ENCODE results near the gene WFDC2.
"Not testable (repeated sequence)": the region's sequence is repeated elsewhere in the genome, so short reads cannot be mapped to it uniquely, and the experiment has no call there.

The WFDC2 gene

GRCh38 chr20:45467172-45467571 lies 2.4 kb upstream of the WFDC2 start:
- no peak overlapping the region for H3K4me3 ChIP-seq (ENCODE audit: low read depth in 1 of 2, low read length in 2 of 2)
- H3K36me3 ChIP-seq (ENCODE audit: control insufficient read depth in 1 of 2, insufficient read depth in 2 of 2, low read length in 2 of 2): no peaks in the 10 kb centered on the region
- peaks cover 10 to 18% of the 10 kb centered on the region in 2 donors for H3K27me3 ChIP-seq (ENCODE audit: control insufficient read depth in 1 of 2, insufficient read depth in 2 of 2, low read length in 2 of 2)
- H3K9ac ChIP-seq (ENCODE audit: low read depth in 1 of 2, low read length in 2 of 2): no peak overlapping the region
- peaks cover 13 to 22% of the 10 kb centered on the region in 2 donors for H3K4me1 ChIP-seq (ENCODE audit: control insufficient read depth in 1 of 2, insufficient read depth in 2 of 2, low read length in 2 of 2)
- no peaks in the 10 kb centered on the region for H3K9me3 ChIP-seq (ENCODE audit: control insufficient read depth in 1 of 2, low read length in 2 of 2)
- H3K27ac ChIP-seq (ENCODE audit: low read depth, low read length): no peak overlapping the region

DNA sequence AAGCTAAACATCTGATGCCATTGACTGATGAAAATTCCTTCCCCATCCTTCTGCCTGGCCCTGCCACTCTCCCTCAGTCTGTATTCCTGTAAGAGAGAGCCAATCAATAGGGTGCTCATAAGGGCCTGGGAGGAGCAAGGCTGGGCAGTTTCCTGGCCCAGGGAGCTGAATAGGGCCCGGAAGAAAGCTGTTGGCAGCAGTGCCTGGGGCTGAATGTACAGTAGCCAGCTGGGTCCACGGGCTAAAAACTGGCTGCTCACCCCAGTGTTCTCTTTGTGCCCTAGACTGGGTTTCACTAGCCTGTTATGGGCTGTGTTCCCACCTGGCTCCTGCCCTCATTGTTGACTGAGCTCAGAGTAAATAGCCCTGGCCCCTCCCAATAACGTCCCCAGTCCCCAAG lies 1.7 kb upstream of the WFDC2 start:
- no peak overlapping the region for H3K9ac ChIP-seq (ENCODE audit: low read depth in 1 of 2, low read length in 2 of 2)
- H3K9me3 ChIP-seq (ENCODE audit: control insufficient read depth in 1 of 2, low read length in 2 of 2): no peaks in the 10 kb centered on the region
- H3K27ac ChIP-seq (ENCODE audit: low read depth, low read length): no peak overlapping the region
- no peaks in the 10 kb centered on the region for H3K36me3 ChIP-seq (ENCODE audit: control insufficient read depth in 1 of 2, insufficient read depth in 2 of 2, low read length in 2 of 2)
- no peak overlapping the region for H3K4me3 ChIP-seq (ENCODE audit: low read depth in 1 of 2, low read length in 2 of 2)
- H3K4me1 ChIP-seq (ENCODE audit: control insufficient read depth in 1 of 2, insufficient read depth in 2 of 2, low read length in 2 of 2): peaks cover 13 to 22% of the 10 kb centered on the region in 2 donors
- H3K27me3 ChIP-seq (ENCODE audit: control insufficient read depth in 1 of 2, insufficient read depth in 2 of 2, low read length in 2 of 2): peaks cover 10 to 18% of the 10 kb centered on the region in 2 donors

GRCh38 chr20:45470262-45470931 lies 844 bp downstream of the WFDC2 start:
- Histone ChIP-seq H3K9ac (ENCODE audit: low read depth in 1 of 2, low read length in 2 of 2) (peak overlapping the region in 1 of 2 donors; percentile 57), H3K36me3 (ENCODE audit: control insufficient read depth in 1 of 2, insufficient read depth in 2 of 2, low read length in 2 of 2) (no peaks in the 10 kb centered on the region), H3K27me3 (ENCODE audit: control insufficient read depth in 1 of 2, insufficient read depth in 2 of 2, low read length in 2 of 2) (peaks cover 10 to 18% of the 10 kb centered on the region in 2 donors), H3K4me3 (ENCODE audit: low read depth in 1 of 2, low read length in 2 of 2) (peak overlapping the region; percentile 56 to 73), H3K4me1 (ENCODE audit: control insufficient read depth in 1 of 2, insufficient read depth in 2 of 2, low read length in 2 of 2) (peaks cover 13 to 22% of the 10 kb centered on the region in 2 donors), H3K9me3 (ENCODE audit: control insufficient read depth in 1 of 2, low read length in 2 of 2) (no peaks in the 10 kb centered on the region), H3K27ac (ENCODE audit: low read depth, low read length) (no peak overlapping the region)

GRCh38 chr20:45470937-45471336 lies 1.4 kb downstream of the WFDC2 start:
- no peak overlapping the region for H3K27ac ChIP-seq (ENCODE audit: low read depth, low read length)
- peaks cover 13 to 18% of the 10 kb centered on the region in 2 donors for H3K4me1 ChIP-seq (ENCODE audit: control insufficient read depth in 1 of 2, insufficient read depth in 2 of 2, low read length in 2 of 2)
- H3K9me3 ChIP-seq (ENCODE audit: control insufficient read depth in 1 of 2, low read length in 2 of 2): no peaks in the 10 kb centered on the region
- H3K9ac ChIP-seq (ENCODE audit: low read depth in 1 of 2, low read length in 2 of 2): peak overlapping the region in 1 of 2 donors; percentile 38
- peak overlapping the region; percentile 56 to 73 for H3K4me3 ChIP-seq (ENCODE audit: low read depth in 1 of 2, low read length in 2 of 2)
- H3K36me3 ChIP-seq (ENCODE audit: control insufficient read depth in 1 of 2, insufficient read depth in 2 of 2, low read length in 2 of 2): no peaks in the 10 kb centered on the region
- H3K27me3 ChIP-seq (ENCODE audit: control insufficient read depth in 1 of 2, insufficient read depth in 2 of 2, low read length in 2 of 2): peaks cover 10 to 18% of the 10 kb centered on the region in 2 donors

DNA sequence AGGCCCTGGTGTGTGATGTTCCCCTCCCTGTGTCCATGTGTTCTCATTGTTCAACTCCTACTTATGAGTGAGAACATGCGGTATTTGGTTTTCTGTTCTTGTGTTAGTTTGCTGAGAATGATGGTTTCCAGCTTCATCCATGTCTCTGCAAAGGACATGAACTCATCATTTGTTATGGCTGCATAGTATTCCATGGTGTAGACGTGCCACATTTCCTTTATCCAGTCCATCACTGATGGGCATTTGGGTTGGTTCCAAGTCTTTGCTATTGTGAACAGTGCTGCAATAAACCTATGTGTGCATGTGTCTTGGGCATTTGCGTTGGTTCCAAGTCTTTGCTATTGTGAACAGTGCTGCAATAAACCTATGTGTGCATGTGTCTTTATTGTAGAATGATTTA lies 2.7 kb downstream of the WFDC2 start:
- H3K4me3 ChIP-seq (ENCODE audit: low read depth in 1 of 2, low read length in 2 of 2); H3K9me3 ChIP-seq (ENCODE audit: control insufficient read depth in 1 of 2, low read length in 2 of 2); H3K9ac ChIP-seq (ENCODE audit: low read depth in 1 of 2, low read length in 2 of 2); H3K36me3 ChIP-seq (ENCODE audit: control insufficient read depth in 1 of 2, insufficient read depth in 2 of 2, low read length in 2 of 2); H3K27ac ChIP-seq (ENCODE audit: low read depth, low read length): not testable (repeated sequence)
- H3K27me3 ChIP-seq (ENCODE audit: control insufficient read depth in 1 of 2, insufficient read depth in 2 of 2, low read length in 2 of 2): peaks cover 10 to 18% of the 10 kb centered on the region in 2 donors
- peaks cover 12 to 13% of the 10 kb centered on the region in 2 donors for H3K4me1 ChIP-seq (ENCODE audit: control insufficient read depth in 1 of 2, insufficient read depth in 2 of 2, low read length in 2 of 2)

GRCh38 chr20:45477530-45478148 lies 8.1 kb downstream of the WFDC2 start:
- not testable (repeated sequence) for H3K9ac ChIP-seq (ENCODE audit: low read depth in 1 of 2, low read length in 2 of 2); H3K27me3 ChIP-seq (ENCODE audit: control insufficient read depth in 1 of 2, insufficient read depth in 2 of 2, low read length in 2 of 2); H3K9me3 ChIP-seq (ENCODE audit: control insufficient read depth in 1 of 2, low read length in 2 of 2); H3K4me1 ChIP-seq (ENCODE audit: control insufficient read depth in 1 of 2, insufficient read depth in 2 of 2, low read length in 2 of 2); H3K27ac ChIP-seq (ENCODE audit: low read depth, low read length); H3K4me3 ChIP-seq (ENCODE audit: low read depth in 1 of 2, low read length in 2 of 2); H3K36me3 ChIP-seq (ENCODE audit: control insufficient read depth in 1 of 2, insufficient read depth in 2 of 2, low read length in 2 of 2)

GRCh38 chr20:45479822-45480221 lies 10.3 kb downstream of the WFDC2 start:
- no peaks in the 10 kb centered on the region for H3K36me3 ChIP-seq (ENCODE audit: control insufficient read depth in 1 of 2, insufficient read depth in 2 of 2, low read length in 2 of 2)
- peaks cover 0 to 4% of the 10 kb centered on the region in 2 donors for H3K27me3 ChIP-seq (ENCODE audit: control insufficient read depth in 1 of 2, insufficient read depth in 2 of 2, low read length in 2 of 2)
- H3K9me3 ChIP-seq (ENCODE audit: control insufficient read depth in 1 of 2, low read length in 2 of 2): no peaks in the 10 kb centered on the region
- no peak overlapping the region for H3K9ac ChIP-seq (ENCODE audit: low read depth in 1 of 2, low read length in 2 of 2)
- H3K4me1 ChIP-seq (ENCODE audit: control insufficient read depth in 1 of 2, insufficient read depth in 2 of 2, low read length in 2 of 2): peaks cover 0 to 4% of the 10 kb centered on the region in 2 donors
- H3K27ac ChIP-seq (ENCODE audit: low read depth, low read length): no peak overlapping the region
- no peak overlapping the region for H3K4me3 ChIP-seq (ENCODE audit: low read depth in 1 of 2, low read length in 2 of 2)

DNA sequence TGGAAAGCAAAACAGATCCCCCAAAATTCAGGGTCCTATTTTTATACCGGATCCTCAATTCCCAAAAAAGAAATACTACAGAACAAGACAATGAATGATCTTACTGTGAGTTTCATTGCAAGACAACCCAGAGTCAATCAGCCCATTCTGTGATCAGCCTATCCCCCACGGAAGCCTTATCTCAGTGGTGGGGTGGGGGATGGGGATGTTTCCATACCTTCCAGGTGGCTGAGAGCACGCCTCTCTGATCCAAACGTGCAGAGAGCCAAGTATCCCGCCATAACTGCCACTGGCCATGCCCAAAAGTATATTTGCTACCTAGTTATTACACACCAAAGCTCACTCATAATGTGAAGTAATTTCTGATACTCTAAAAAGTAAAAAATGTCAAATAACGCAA lies 15.1 kb downstream of the WFDC2 start:
- Histone ChIP-seq H3K9ac (ENCODE audit: low read depth in 1 of 2, low read length in 2 of 2) (no peak overlapping the region), H3K27ac (ENCODE audit: low read depth, low read length) (no peak overlapping the region), H3K27me3 (ENCODE audit: control insufficient read depth in 1 of 2, insufficient read depth in 2 of 2, low read length in 2 of 2) (peaks cover 0 to 4% of the 10 kb centered on the region in 2 donors), H3K4me3 (ENCODE audit: low read depth in 1 of 2, low read length in 2 of 2) (no peak overlapping the region), H3K9me3 (ENCODE audit: control insufficient read depth in 1 of 2, low read length in 2 of 2) (no peaks in the 10 kb centered on the region), H3K4me1 (ENCODE audit: control insufficient read depth in 1 of 2, insufficient read depth in 2 of 2, low read length in 2 of 2) (peaks cover 5 to 7% of the 10 kb centered on the region in 2 donors), H3K36me3 (ENCODE audit: control insufficient read depth in 1 of 2, insufficient read depth in 2 of 2, low read length in 2 of 2) (no peaks in the 10 kb centered on the region)

GRCh38 chr20:45485388-45485787 lies 15.8 kb downstream of the WFDC2 start:
- Histone ChIP-seq H3K4me1 (ENCODE audit: control insufficient read depth in 1 of 2, insufficient read depth in 2 of 2, low read length in 2 of 2) (peaks cover 5 to 7% of the 10 kb centered on the region in 2 donors), H3K36me3 (ENCODE audit: control insufficient read depth in 1 of 2, insufficient read depth in 2 of 2, low read length in 2 of 2) (no peaks in the 10 kb centered on the region), H3K9ac (ENCODE audit: low read depth in 1 of 2, low read length in 2 of 2) (no peak overlapping the region), H3K27ac (ENCODE audit: low read depth, low read length) (no peak overlapping the region), H3K27me3 (ENCODE audit: control insufficient read depth in 1 of 2, insufficient read depth in 2 of 2, low read length in 2 of 2) (no peaks in the 10 kb centered on the region), H3K9me3 (ENCODE audit: control insufficient read depth in 1 of 2, low read length in 2 of 2) (no peaks in the 10 kb centered on the region), H3K4me3 (ENCODE audit: low read depth in 1 of 2, low read length in 2 of 2) (no peak overlapping the region)

- no peak overlapping the region for H3K4me3 ChIP-seq (ENCODE audit: low read depth in 1 of 2, low read length in 2 of 2)
- H3K4me1 ChIP-seq (ENCODE audit: control insufficient read depth in 1 of 2, insufficient read depth in 2 of 2, low read length in 2 of 2): peaks cover 5 to 7% of the 10 kb centered on the region in 2 donors
- H3K9ac ChIP-seq (ENCODE audit: low read depth in 1 of 2, low read length in 2 of 2): no peak overlapping the region
- no peaks in the 10 kb centered on the region for H3K27me3 ChIP-seq (ENCODE audit: control insufficient read depth in 1 of 2, insufficient read depth in 2 of 2, low read length in 2 of 2)
- no peaks in the 10 kb centered on the region for H3K9me3 ChIP-seq (ENCODE audit: control insufficient read depth in 1 of 2, low read length in 2 of 2)
- no peak overlapping the region for H3K27ac ChIP-seq (ENCODE audit: low read depth, low read length)
- H3K36me3 ChIP-seq (ENCODE audit: control insufficient read depth in 1 of 2, insufficient read depth in 2 of 2, low read length in 2 of 2): no peaks in the 10 kb centered on the region
Measured at GRCh38 chr20:45487231-45487635, 17.7 kb downstream of the WFDC2 start.
